Smooth muscle cell (in vitro differentiated cells): ENCODE data around the gene SGMS1. TPM values are rescaled to one million over a fixed set of nuclear protein-coding genes. Genes with fewer than 3 reads are reported as not detected.

ENCODE experiments used
- DNase-seq: peaks from one replicate; lab custom pipeline; 2025; ENCODE audit not compliant: unreplicated experiment; lab: John Stamatoyannopoulos, UW
- H2AFZ ChIP-seq: fragments of 200-600 bp; sonication (generic); 2 replicates; pipeline ENCODE4 v1.6.0; 2016; ENCODE audit warnings: antibody characterized with exemption, low read depth, mild to moderate bottlenecking
- H3F3A ChIP-seq: fragments of 200-600 bp; sonication (generic); 2 replicates; pipeline ENCODE4 v1.6.0; 2017; ENCODE audit warnings: antibody characterized with exemption, low read depth
- H3K27ac ChIP-seq: fragments of 200-600 bp; sonication (generic); 2 replicates; pipeline ENCODE4 v1.5.1; 2016; ENCODE audit warnings: low read depth, mild to moderate bottlenecking
- H3K27me3 ChIP-seq: fragments of 200-600 bp; sonication (generic); 2 replicates; pipeline ENCODE4 v1.6.1; 2016; ENCODE audit warnings: low read depth, mild to moderate bottlenecking
- H3K36me3 ChIP-seq: fragments of 200-600 bp; sonication (generic); 2 replicates; pipeline ENCODE4 v1.5.1; 2016; ENCODE audit warnings: low read depth
- H3K4me1 ChIP-seq: fragments of 200-600 bp; sonication (generic); 2 replicates; pipeline ENCODE4 v1.5.1; 2016; ENCODE audit warnings: low read depth
- H3K4me2 ChIP-seq: fragments of 200-600 bp; sonication (generic); 2 replicates; pipeline ENCODE4 v1.6.0; 2016; ENCODE audit warnings: mild to moderate bottlenecking
- H3K4me3 ChIP-seq: fragments of 200-600 bp; sonication (generic); 2 replicates; pipeline ENCODE4 v1.5.1; 2016; ENCODE audit warnings: mild to moderate bottlenecking
- H3K79me2 ChIP-seq: fragments of 200-600 bp; sonication (generic); 2 replicates; pipeline ENCODE4 v1.6.0; 2016; ENCODE audit warnings: low read depth, mild to moderate bottlenecking
- H3K9ac ChIP-seq: fragments of 200-600 bp; sonication (generic); 2 replicates; pipeline ENCODE4 v1.6.0; 2016; ENCODE audit warnings: low read depth
- H3K9me3 ChIP-seq: fragments of 200-600 bp; sonication (generic); replicated peaks from 2 replicates; pipeline ENCODE4 v1.5.1; 2016; ENCODE audit warnings: low read depth
- H4K20me1 ChIP-seq: fragments of 200-600 bp; sonication (generic); 2 replicates; pipeline ENCODE4 v1.6.0; 2016; ENCODE audit warnings: low read depth
- WGBS: methylation state at CpG from one replicate; pipeline ENCODE4 v1.1.7; 2016; ENCODE audit warnings: low lambda C conversion rate; 5-methylcytosine and 5-hydroxymethylcytosine counted together
- polyA plus RNA-seq: library from polyadenylated mRNA; unstranded; fragments of >200 nt; fragmentation: Nextera tagmentation; extraction: Ambion mirVana; gene quantifications from 2 replicates; pipeline ENCODE4 v1.2.1, GENCODE V29; 2016
- total RNA-seq: library from RNA; depleted of rRNA; stranded (reverse); fragments of >200 nt; gene quantifications from 2 replicates; pipeline ENCODE4 v1.2.3, GENCODE V29; 2014
- TF ChIP-seq, protein P1 (sequence below): fragments of 200-600 bp; sonication (generic); IDR thresholded peaks from 2 replicates; pipeline ENCODE4 v1.5.1; 2017; ENCODE audit warnings: borderline replicate concordance, mild to moderate bottlenecking, antibody characterized with exemption; ENCODE audit not compliant: insufficient read depth, poor library complexity, severe bottlenecking

Gene SGMS1
- total and polyA plus RNA-seq, 2 experiments from 2014 or later: 4.0 to 14.3 TPM

DNA sequence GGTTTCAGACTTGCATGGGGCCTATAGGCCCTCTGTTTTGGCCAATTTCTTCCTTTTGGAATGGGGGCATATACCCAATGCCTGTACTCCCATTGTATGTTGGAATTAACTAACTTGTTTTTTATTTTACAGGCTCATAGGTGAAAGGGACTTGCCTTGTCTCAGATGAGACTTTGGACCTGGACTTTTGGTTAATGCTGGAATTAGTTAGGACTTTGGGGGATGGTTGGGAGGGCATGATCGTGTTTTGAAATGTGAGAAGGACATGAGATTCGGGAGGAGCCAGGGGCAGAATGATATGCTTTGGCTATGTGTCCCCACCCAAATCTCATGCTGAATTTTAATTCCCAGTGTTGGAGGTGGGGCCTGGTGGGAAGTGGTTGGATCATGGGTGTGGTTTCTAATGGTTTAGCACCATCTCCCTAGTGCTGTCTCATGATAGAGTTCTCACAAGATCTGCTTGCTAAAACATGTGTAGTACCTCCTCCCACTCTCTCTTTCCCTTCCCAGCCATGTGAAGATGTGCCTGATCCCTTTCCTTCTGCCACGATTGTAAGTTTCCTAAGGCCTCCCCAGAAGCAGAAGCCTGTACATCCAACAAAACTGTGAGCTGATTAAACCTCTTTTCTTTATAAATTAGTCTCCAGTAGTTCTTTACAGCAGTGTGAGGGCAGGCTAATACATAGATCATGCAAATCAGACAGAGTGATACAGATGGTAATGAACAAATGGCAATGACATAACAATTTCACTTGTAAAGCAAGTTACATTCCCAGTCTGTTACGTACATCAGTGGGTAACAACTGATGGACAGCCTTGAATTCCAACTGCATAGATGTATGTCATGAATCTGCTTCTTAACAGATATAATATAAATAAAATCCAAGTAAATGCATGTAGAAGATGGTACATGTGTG, 146.2 kb downstream of the SGMS1 start:
- Histone ChIP-seq H3K79me2 (no peaks in the 10 kb centered on the region), H3K4me2 (no peak overlapping the region), H3F3A (no peaks in the 10 kb centered on the region), H4K20me1 (no peaks in the 10 kb centered on the region), H3K4me3 (no peak overlapping the region), H3K27ac (no peak overlapping the region), H3K4me1 (no peaks in the 10 kb centered on the region), H3K9ac (no peak overlapping the region), H2AFZ (no peak overlapping the region), H3K36me3 (no peaks in the 10 kb centered on the region), H3K9me3 (no peaks in the 10 kb centered on the region), H3K27me3 (no peaks in the 10 kb centered on the region)
- no peak for DNase-seq
- WGBS: 97% methylated on average over 4 of the region's 4 CpGs
- TF ChIP-seq, protein P1, sequence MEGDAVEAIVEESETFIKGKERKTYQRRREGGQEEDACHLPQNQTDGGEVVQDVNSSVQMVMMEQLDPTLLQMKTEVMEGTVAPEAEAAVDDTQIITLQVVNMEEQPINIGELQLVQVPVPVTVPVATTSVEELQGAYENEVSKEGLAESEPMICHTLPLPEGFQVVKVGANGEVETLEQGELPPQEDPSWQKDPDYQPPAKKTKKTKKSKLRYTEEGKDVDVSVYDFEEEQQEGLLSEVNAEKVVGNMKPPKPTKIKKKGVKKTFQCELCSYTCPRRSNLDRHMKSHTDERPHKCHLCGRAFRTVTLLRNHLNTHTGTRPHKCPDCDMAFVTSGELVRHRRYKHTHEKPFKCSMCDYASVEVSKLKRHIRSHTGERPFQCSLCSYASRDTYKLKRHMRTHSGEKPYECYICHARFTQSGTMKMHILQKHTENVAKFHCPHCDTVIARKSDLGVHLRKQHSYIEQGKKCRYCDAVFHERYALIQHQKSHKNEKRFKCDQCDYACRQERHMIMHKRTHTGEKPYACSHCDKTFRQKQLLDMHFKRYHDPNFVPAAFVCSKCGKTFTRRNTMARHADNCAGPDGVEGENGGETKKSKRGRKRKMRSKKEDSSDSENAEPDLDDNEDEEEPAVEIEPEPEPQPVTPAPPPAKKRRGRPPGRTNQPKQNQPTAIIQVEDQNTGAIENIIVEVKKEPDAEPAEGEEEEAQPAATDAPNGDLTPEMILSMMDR: no peak

DNA sequence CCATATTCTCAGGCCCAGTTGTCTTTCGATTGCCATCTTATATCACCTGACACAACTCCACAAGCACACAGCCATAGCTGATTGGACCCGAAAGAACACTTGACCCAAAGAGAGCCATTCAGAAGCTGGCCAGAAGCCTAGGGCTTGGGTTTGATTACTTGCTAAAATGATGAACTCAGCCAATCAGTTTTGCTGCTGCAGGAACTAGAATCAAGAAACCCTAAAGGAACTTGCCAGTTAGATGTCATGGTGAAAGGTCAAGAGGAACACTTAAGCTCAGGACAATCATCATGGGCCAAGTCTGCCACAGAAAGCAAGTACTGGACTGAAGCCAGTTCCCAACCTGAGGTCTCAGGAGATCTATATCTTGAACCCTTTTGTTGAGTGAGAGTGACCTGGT, 150.0 kb downstream of the SGMS1 start:
- Histone ChIP-seq H3K4me2 (no peak overlapping the region), H3K9ac (no peak overlapping the region), H3K9me3 (no peaks in the 10 kb centered on the region), H4K20me1 (no peaks in the 10 kb centered on the region), H3K79me2 (no peaks in the 10 kb centered on the region), H2AFZ (no peak overlapping the region), H3K27me3 (no peaks in the 10 kb centered on the region), H3K36me3 (no peaks in the 10 kb centered on the region), H3F3A (peaks cover 5% of the 10 kb centered on the region), H3K27ac (no peak overlapping the region), H3K4me1 (peaks cover 13% of the 10 kb centered on the region), H3K4me3 (no peak overlapping the region)
- 95% methylated on average over 2 of the region's 2 CpGs for WGBS
- DNase-seq: no peak
- TF ChIP-seq, protein P1: no peak

DNA sequence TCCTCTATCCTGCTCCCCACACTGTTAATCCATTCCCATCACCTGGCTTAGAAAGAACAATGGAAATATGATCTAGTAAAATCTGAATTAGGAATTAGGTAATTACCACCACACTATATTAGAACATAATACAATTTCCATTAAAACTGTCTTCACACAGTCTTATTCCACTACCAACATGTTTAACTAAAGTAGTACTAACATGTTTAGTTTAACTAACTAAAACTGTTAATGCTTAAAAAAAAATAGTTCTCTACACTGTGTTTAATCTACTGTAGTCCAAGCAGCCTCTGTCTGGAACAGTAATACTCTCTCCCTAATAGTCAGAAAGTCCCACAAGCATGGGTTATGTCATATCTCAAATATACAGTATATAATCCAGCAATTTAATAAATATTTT, 150.8 kb downstream of the SGMS1 start:
- Histone ChIP-seq H4K20me1 (no peaks in the 10 kb centered on the region), H3K79me2 (no peaks in the 10 kb centered on the region), H3K9me3 (no peaks in the 10 kb centered on the region), H3K27ac (no peak overlapping the region), H3K4me3 (no peak overlapping the region), H3K4me1 (peaks cover 13% of the 10 kb centered on the region), H3K27me3 (no peaks in the 10 kb centered on the region), H3K36me3 (no peaks in the 10 kb centered on the region), H3K9ac (no peak overlapping the region), H3F3A (peaks cover 5% of the 10 kb centered on the region), H3K4me2 (no peak overlapping the region), H2AFZ (no peak overlapping the region)
- no peak for DNase-seq
- TF ChIP-seq, protein P1: no peak

DNA sequence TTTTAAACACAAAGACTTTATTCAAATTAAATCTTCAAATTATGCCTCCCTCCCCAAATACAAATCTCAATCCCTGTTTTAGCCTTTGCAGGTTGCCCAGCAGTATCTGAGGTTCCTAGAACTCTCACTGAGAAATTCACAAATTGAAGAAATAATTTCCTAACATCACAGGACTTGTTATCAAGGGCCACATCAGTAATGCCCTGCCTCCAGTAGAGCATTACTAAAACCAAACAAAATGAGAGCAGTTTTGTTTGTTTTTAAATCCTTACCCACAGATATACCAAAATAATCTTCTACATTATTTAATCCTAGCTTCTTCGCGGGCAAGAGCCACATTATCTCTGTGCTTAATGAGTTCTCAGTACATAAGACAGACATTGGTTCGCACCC, 152.2 kb downstream of the SGMS1 start:
- no peak for DNase-seq
- peaks cover 13% of the 10 kb centered on the region for H3K4me1 ChIP-seq
- WGBS: 38% methylated on average over 3 of the region's 3 CpGs

More for the DNA sequence above, 152.2 kb downstream of the SGMS1 start:
- Histone ChIP-seq H3F3A (peaks cover 5% of the 10 kb centered on the region), H3K27ac (no peak overlapping the region), H3K27me3 (no peaks in the 10 kb centered on the region), H3K4me2 (no peak overlapping the region), H3K4me3 (no peak overlapping the region), H3K9me3 (no peaks in the 10 kb centered on the region), H3K36me3 (no peaks in the 10 kb centered on the region), H2AFZ (no peak overlapping the region), H3K79me2 (no peaks in the 10 kb centered on the region), H3K9ac (no peak overlapping the region), H4K20me1 (no peaks in the 10 kb centered on the region)
- TF ChIP-seq, protein P1: no peak
